Measurements from ENCODE around the gene AMFR.

DNA sequence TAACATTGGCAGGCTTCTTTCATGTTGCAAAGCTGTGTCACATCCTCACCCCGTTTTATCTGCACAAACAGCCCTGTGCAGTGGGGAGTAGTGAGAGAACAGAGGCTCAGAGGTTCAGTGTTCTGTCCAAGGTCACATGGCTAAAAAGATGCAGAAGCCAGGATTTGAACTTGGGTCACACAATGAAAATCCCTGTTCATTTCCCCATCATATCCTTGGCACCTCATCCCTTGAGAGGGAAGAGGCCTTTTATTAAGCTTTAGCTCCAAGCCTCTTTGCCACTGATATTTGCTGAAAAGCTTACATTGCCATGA, 106.6 kb downstream of the AMFR start:
- no peak for TF ChIP-seq POLR2A (IDR thresholded peaks at IDR 0.05)
- TF ChIP-seq, protein P1, sequence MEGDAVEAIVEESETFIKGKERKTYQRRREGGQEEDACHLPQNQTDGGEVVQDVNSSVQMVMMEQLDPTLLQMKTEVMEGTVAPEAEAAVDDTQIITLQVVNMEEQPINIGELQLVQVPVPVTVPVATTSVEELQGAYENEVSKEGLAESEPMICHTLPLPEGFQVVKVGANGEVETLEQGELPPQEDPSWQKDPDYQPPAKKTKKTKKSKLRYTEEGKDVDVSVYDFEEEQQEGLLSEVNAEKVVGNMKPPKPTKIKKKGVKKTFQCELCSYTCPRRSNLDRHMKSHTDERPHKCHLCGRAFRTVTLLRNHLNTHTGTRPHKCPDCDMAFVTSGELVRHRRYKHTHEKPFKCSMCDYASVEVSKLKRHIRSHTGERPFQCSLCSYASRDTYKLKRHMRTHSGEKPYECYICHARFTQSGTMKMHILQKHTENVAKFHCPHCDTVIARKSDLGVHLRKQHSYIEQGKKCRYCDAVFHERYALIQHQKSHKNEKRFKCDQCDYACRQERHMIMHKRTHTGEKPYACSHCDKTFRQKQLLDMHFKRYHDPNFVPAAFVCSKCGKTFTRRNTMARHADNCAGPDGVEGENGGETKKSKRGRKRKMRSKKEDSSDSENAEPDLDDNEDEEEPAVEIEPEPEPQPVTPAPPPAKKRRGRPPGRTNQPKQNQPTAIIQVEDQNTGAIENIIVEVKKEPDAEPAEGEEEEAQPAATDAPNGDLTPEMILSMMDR (IDR thresholded peaks at IDR 0.05): no peak

Data from uterus (tissue), 2 donors.